GM12878 (cell line): ENCODE results near the gene ZNF548. TPM values are rescaled to one million over a fixed set of nuclear protein-coding genes. Genes with fewer than 3 reads are reported as not detected.

Experiments
- BHLHE40 ChIP-seq, 2 experiments: fragments of 450-650 bp in 1 of 2; IDR thresholded peaks; 2 replicates each; pipeline ENCODE4 v1.6.1; 2011 to 2017; ENCODE audit warnings: low read depth in 2 of 2, borderline replicate concordance in 1 of 2, improper control_type of control experiment in 1 of 2, low read length in 1 of 2, mild to moderate bottlenecking in 1 of 2
- CBFB ChIP-seq: IDR thresholded peaks from 2 replicates; pipeline ENCODE4 v1.6.1; 2016; ENCODE audit warnings: antibody characterized with exemption, low read depth
- CHD1 ChIP-seq: IDR thresholded peaks from 2 replicates; pipeline ENCODE4 v1.6.1; 2012; ENCODE audit warnings: low read depth, low read length, improper control_type of control experiment
- CHD2 ChIP-seq: IDR thresholded peaks from 2 replicates; pipeline ENCODE4 v1.6.1; 2011; ENCODE audit warnings: low read depth, low read length, improper control_type of control experiment, borderline replicate concordance
- CREB1 ChIP-seq: IDR thresholded peaks from 2 replicates; pipeline ENCODE4 v1.6.1; 2012; ENCODE audit warnings: low read depth, mild to moderate bottlenecking, inconsistent platforms
- E2F4 ChIP-seq: IDR thresholded peaks from 2 replicates; pipeline ENCODE4 v1.6.1; 2012; ENCODE audit warnings: low read depth, low read length, improper control_type of control experiment
- EED ChIP-seq: sonication (generic); IDR thresholded peaks from 2 replicates; pipeline ENCODE4 v1.6.1; 2016; ENCODE audit warnings: antibody characterized with exemption, low read depth
- IKZF1 ChIP-seq: fragments of 450-650 bp; conservative IDR thresholded peaks from 2 replicates; pipeline ENCODE4 v1.6.1; 2017; ENCODE audit warnings: antibody characterized with exemption, mild to moderate bottlenecking
- MLLT1 ChIP-seq: fragments of 450-650 bp; IDR thresholded peaks from 2 replicates; pipeline ENCODE4 v1.6.1; 2016; ENCODE audit warnings: mild to moderate bottlenecking
- NBN ChIP-seq: fragments of 450-650 bp; IDR thresholded peaks from 2 replicates; pipeline ENCODE4 v1.6.1; 2016
- NFYB ChIP-seq: IDR thresholded peaks from 2 replicates; pipeline ENCODE4 v1.6.1; 2011; ENCODE audit warnings: low read depth, mild to moderate bottlenecking, low read length, improper control_type of control experiment, moderate library complexity; ENCODE audit not compliant: insufficient read depth
- NRF1 ChIP-seq: conservative IDR thresholded peaks from 2 replicates; pipeline ENCODE4 v1.6.1; 2011; ENCODE audit warnings: mild to moderate bottlenecking, low read depth, low read length, improper control_type of control experiment
- PBX3 ChIP-seq: IDR thresholded peaks from 2 replicates; pipeline ENCODE4 v1.6.1; 2011; ENCODE audit warnings: mild to moderate bottlenecking, low read depth, low read length, moderate library complexity; ENCODE audit not compliant: insufficient replicate concordance
- PKNOX1 ChIP-seq: fragments of 450-650 bp; IDR thresholded peaks from 2 replicates; pipeline ENCODE4 v1.6.1; 2016; ENCODE audit warnings: mild to moderate bottlenecking
- POLR2A ChIP-seq: IDR thresholded peaks from 2 replicates; pipeline ENCODE4 v1.6.1; 2011; ENCODE audit warnings: low read depth, mild to moderate bottlenecking, low read length
- POLR2AphosphoS5 ChIP-seq: IDR thresholded peaks from 2 replicates; pipeline ENCODE4 v1.6.1; 2011; ENCODE audit warnings: mild to moderate bottlenecking, low read length, inconsistent platforms
- RB1 ChIP-seq: fragments of 450-650 bp; formaldehyde crosslinking; IDR thresholded peaks from 2 replicates; pipeline ENCODE4 v1.6.1; 2017; ENCODE audit warnings: mild to moderate bottlenecking, borderline replicate concordance
- SIN3A ChIP-seq: IDR thresholded peaks from 2 replicates; pipeline ENCODE4 v1.6.1; 2012; ENCODE audit warnings: low read depth, low read length, improper control_type of control experiment
- SIX5 ChIP-seq: IDR thresholded peaks from 2 replicates; pipeline ENCODE4 v1.6.1; 2011; ENCODE audit warnings: mild to moderate bottlenecking, low read depth, low read length, moderate library complexity; ENCODE audit not compliant: severe bottlenecking
- SMARCA5 ChIP-seq: fragments of 450-650 bp; IDR thresholded peaks from 2 replicates; pipeline ENCODE4 v1.6.1; 2017; ENCODE audit warnings: mild to moderate bottlenecking
- TCF12 ChIP-seq: IDR thresholded peaks from 2 replicates; pipeline ENCODE4 v1.6.1; 2011; ENCODE audit warnings: low read depth, mild to moderate bottlenecking, low read length
- ZBTB4 ChIP-seq: fragments of 450-650 bp; formaldehyde crosslinking; IDR thresholded peaks from 2 replicates; pipeline ENCODE4 v1.4.0; 2022; ENCODE audit warnings: mild to moderate bottlenecking, moderate library complexity
- polyA plus RNA-seq, 11 experiments: library from polyadenylated mRNA; depleted of rRNA in 4 of 11; unstranded in 6 of 11; stranded (reverse) in 5 of 11; fragments of >200 nt; fragmentation: Nextera tagmentation in 4 of 11; fragmentation: Illumina TruSeq in 1 of 11; extraction: Ambion mirVana in 4 of 11; extraction: Trizol in 1 of 11; gene quantifications; 1 replicate in 1 of 11; 2 replicates in 10 of 11; pipeline versions ENCODE4 v1.2.1 to v1.2.3, GENCODE V29; 2011 to 2016; ENCODE audit warnings: inconsistent platforms in 2 of 11, missing spikeins in 2 of 11, low read depth in 1 of 11
- total RNA-seq, 4 experiments: library from RNA; depleted of rRNA in 3 of 4; stranded (reverse); fragments of >200 nt in 3 of 4; fragmentation: Illumina TruSeq in 1 of 4; extraction: Trizol in 1 of 4; gene quantifications; 2 replicates each; pipeline versions ENCODE4 v1.2.1 to v1.2.3, GENCODE V29; 2013 to 2021

Gene ZNF548
- total and polyA plus RNA-seq, 10 of the 15 experiments (the other 5 are each of a cell fraction or from before 2014, with no cell fraction given) = 3.9 to 44.8 (median 16.5) TPM

GRCh38 chr19:57389730-57390598 lies at the start of gene ZNF548 (continued):
- TF ChIP-seq MLLT1 = no peak
- no peak for TF ChIP-seq CHD1
- no peak for TF ChIP-seq RB1
- 0 out of 4 replicates have a peak, but pooled peaks of 1 of the 2 experiments have one; percentile 16 for TF ChIP-seq BHLHE40 (IDR thresholded peaks at IDR 0.05; ENCODE audit: borderline replicate concordance in 1 of 2, low read depth in 2 of 2, low read length in 1 of 2)
- TF ChIP-seq PKNOX1 = peak; percentile 76
- TF ChIP-seq SIN3A = peak; percentile 51; the same call in 1 of the 2 replicates
- no peak for TF ChIP-seq SMARCA5
- TF ChIP-seq PBX3 = peak; percentile 43
- TF ChIP-seq NFYB = peak; percentile 79; the same call in 1 of the 2 replicates
- TF ChIP-seq NRF1 = peak; percentile 40
- peak; percentile 95 for TF ChIP-seq IKZF1
- peak; percentile 84 for TF ChIP-seq POLR2A
- 0 out of 2 replicates have a peak, but pooled peaks have one; percentile 24 for TF ChIP-seq EED
- 0 out of 2 replicates have a peak, but pooled peaks have one; percentile 12 for TF ChIP-seq TCF12
- peak; percentile 91 for TF ChIP-seq CHD2
- TF ChIP-seq CREB1 = peak; percentile 99
- peak; percentile 91 for TF ChIP-seq NBN
- peak; percentile 65; the same call in 1 of the 2 replicates for TF ChIP-seq CBFB
- TF ChIP-seq ZBTB4 (CRISPR knock-in tag) = no peak
- no peak for TF ChIP-seq E2F4
- peak; percentile 71; the same call in 1 of the 2 replicates for TF ChIP-seq POLR2AphosphoS5
- TF ChIP-seq SIX5 = peak; percentile 87
